ENCODE measurements around the gene RPL39.
"Not testable (repeated sequence)": the region's sequence is repeated elsewhere in the genome, so short reads cannot be mapped to it uniquely, and the experiment has no call there.

Gene RPL39

DNA sequence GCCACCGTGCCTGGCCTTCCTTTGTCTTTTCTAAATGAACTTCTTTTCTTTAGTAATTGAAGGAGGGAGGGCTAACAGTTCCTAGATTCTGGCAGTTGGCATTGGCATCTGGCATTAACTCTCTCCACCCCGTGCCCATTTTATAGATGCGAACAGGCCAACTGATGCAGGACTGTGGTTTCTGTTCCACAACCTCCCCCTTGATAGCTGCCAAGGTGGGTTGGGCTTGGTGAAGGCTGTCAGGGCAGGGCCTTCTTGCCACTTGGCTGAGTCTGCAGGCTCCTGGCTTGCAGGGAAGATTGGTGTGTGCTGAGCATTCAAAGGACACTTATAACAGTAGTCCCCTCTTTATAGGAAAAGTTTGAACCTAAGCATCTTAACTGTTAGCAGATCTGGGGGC lies 28.7 kb downstream of the RPL39 start:
- DNase-seq, result no peak

DNA sequence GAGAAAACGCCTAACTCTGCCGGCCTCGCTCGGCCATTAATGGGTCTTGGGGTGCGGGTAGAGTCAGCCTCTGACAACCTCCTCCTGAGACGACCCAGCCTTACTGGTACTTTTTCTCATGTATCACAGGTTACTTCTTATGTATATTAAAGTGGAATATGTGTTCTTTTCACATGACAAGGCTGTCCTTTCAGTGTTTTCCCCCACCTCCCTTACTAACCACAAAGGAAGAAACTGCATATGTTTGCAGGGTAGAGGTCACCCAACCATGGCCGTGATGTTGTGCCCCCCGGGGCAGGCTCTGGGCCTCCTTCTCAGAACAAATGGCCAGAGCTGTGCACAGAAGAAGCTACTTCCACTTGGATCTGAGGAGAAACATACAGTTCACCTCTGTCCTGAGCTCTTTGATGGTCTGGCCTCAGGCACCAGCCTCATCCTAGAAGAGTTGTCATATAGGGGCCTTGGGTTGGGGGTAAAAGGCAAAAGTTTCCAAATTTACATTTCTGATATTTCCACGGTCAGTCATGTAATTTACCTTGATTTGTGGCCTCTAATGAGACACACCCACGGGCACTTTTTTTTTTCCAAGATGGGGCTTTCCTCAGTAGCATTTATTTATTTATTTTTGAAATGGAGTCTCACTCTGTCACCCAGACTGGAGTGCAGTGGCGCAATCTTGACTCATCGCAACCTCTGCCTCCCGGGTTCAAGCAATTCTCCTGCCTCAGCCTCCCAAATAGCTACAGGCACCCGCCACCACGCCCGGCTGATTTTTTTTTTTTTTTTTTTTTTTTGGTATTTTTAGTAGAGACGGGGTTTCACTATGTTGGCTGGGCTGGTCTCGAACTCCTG lies 31.2 kb downstream of the RPL39 start:
- no peak for DNase-seq

DNA sequence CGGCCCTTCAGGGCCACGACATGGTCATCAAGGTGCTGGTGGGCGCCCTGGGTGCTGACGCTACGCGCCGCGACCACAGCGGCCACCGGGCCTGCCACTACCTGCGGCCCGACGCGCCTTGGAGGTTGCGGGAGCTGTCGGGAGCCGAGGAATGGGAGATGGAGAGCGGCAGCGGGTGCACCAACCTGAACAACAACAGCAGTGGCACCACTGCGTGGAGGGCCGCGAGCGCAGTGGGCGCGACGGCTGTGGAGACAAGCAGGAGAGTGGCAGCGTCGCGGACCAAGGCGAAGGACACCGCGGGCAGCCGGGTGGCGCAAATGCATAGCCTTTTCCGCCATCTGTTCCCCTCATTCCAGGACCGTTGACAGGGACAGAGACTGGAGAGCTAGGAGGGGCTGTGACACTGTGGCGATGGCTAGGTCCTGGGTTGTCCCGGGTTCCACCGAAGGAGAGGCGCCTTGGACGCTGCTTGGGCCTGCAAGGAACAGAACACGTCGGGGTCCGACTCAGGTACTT lies 32.1 kb downstream of the RPL39 start:
- no peak for DNase-seq

DNA sequence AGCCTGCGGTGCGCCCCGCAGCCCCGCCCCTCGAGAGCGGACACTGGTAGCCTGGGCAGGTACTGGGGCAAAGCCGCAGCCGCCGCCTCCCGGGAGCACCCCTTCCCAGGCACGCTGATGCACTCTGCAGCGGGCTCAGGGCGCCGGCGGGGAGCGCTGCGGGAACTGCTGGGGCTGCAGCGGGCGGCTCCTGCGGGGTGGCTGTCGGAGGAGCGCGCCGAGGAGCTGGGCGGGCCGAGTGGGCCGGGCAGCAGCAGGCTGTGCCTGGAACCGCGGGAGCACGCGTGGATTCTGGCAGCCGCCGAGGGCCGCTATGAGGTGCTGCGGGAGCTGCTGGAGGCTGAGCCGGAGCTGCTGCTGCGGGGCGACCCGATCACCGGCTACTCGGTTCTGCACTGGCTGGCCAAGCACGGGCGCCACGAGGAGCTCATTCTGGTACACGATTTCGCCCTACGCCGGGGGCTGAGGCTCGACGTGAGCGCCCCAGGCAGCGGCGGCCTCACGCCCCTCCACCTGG lies 32.6 kb downstream of the RPL39 start:
- peak; percentile 8 to 18 for DNase-seq

DNA sequence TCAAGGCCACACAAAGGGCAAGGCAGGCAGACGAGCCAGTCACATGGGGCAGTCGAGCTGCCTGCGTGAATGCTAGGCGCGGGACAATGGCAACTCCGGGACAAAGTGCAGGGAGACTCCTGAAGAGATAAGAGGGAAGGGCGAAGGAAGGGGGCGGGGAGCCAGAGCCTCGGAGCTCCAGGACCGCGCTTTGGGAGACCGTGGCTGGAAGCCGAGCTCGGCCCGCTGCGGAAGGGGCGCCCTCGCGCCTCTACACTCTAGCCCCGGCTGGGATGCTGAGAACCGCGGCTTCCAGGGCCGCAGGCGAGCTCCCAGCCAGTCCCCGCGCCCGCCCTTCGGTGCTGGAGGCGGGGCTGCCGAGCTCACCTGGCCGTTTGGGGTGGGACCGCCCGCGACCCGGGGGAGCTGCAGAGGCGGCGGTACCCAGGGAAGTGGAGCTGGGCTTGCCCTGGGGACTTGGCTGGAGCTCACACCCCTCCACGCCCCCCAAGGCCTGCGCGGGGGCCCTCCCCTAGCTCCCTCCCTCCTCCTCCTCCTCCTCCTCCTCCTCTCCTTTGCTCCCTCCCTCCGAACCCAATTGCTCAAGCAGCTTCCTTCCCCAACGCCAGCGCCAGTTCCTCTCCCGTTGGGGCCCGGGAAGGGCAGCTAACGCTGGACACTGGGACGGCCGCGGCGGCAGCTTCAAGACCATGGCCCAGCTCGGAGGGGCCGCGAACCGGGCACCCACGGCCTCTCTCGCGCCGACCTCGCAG lies 33.3 kb downstream of the RPL39 start, which contains the start of gene SOWAHD:
SOWAHD (plus strand) TSS at position 610 of the 752 bp plus-strand sequence; CDS start at position 690, 80 bp downstream.
- peak; percentile 12 to 20 for DNase-seq

DNA sequence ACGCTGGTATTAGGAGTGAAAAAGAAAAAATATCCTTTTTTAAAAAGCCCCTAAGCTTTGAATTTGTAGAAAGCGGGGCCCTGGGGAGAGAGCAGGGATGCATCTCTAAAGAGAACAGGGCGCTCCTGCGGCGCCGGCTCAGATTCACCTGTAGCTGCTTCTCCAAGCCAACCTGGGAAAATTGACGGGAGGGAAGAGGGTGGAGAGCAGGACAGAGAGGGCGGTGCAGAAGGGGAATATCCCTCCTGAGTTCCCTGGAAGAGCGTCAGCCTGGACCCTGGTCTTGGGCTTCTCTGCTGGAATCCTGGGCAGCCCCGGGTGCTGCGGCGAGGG lies 33.8 kb downstream of the RPL39 start:
- DNase-seq, result no peak

DNA sequence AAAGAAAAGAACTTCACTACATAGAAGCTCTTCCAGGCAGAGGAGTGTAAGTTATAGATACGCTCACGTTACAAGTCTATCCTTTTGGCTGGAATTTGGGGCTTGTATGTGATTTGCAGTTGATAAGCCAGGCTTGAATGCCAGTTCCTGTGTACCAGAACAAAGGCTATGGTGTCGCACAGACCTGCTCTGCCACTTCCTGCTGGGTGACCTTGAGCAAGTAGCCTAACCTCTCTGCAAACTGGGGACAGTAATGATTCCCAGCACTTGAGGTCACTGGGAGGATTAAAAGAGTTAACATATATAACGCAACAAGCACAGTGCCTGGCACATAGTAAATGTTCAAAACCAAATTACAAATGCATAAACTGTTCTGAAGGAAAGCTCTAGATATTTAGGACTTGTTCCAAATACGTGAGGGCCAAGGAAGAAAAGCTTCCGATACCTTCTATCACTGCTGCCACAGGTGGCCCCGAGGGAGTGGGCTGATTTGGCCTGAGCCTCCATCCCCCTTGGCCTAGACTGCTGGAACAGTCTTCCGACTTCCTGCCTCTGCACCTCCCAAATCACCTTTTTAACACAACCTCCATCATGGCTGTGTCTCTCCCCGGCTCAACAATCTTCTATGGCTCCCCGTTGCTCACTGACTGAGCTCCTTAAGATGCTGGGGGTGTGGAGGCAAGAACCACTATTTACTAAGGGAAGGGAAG lies 34.3 kb downstream of the RPL39 start:
- DNase-seq, result no peak

DNA sequence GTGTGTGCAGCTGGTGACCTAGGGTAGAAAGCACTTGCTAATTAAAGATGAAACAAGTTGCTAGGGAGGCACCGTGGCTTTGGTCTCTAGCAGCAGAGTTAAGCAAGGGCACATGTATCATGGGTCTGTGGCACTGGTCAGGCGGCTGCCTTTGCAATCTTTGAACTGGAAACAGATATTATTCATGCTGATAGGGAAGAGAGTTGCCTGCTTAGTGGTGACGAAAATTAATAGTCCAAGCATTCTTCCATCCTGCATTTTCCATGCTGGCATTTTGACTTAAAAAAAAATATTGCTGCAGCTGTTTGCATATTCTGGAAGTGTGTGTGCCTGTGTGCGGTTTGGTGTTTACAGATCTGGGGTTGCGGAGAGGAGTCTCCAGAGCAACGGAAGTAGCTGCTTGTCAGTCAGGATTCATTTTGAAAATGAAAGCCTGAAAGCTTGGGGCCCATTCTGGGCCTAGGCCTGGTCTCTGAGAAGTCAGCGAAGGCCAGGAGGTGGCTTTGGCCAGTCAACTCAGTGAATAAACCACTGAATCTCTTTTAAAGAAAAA lies 35.4 kb downstream of the RPL39 start:
- peak; percentile 20 to 39 for DNase-seq

DNA sequence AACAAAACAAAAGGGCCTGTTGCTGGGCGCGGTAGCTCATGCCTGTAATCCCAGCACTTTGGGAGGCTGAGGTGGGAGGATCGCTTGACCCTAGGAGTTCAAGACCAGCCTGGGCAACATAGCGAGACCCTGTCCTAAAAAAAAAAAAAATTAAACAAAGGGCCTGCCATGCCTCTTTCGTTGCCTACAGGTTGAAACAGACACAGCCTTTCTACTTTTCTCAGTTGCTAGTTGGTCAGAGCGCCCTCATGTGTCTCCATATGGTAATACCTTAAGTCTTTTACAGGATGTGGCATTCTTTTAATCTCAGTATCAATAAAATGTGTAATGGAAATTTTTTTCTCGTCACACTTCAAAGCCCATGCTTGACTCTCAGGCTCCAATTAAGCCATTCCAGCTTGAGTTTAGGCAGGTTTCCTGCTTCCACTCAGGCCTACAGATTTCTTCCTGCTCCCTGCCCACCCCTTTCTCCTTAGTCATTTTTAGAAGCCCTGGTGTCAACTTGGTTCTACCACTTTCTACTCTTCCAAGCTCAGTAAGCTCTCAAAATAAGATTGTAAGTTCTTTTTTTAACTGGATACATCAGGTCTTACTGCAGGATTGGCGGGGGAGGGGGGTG lies 37.7 kb downstream of the RPL39 start:
- peak; percentile 47 to 62 for DNase-seq

DNA sequence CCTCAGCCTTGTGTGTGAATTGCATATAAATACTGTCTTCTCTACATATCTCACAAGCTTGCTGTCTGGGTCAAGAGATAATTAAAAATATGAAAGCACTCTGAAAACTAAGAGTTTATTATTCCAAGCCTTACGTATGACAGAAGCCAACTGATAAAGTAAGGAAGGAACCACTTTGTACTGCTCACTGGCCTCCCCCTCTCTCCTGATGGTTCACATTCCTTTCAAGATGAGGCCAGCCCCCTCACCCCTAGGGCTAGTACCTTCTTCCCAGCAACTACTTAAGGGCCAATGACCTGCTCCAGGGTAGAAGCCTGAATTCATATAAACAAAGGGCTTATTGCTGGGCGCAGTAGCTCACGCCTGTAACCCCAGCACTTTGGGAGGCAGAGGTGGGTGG lies 38.4 kb downstream of the RPL39 start:
- no peak for DNase-seq

DNA sequence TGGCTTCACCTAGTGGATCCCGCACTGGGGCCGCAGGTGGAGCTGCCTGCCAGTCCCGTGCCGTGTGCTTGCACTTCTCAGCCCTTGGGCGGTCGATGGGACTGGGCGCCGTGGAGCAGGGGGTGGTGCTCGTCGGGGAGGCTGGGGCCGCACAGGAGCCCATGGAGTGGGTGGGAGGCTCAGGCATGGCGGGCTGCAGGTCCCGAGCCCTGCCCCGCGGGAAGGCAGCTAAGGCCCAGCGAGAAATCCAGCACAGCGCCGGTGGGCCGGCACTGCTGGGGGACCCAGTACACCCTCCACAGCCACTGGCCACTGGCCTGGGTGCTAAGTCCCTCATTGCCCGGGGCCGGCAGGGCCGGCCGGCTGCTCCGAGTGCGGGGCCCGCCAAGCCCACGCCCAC lies 40.7 kb downstream of the RPL39 start:
- DNase-seq, result not testable (repeated sequence)

DNA sequence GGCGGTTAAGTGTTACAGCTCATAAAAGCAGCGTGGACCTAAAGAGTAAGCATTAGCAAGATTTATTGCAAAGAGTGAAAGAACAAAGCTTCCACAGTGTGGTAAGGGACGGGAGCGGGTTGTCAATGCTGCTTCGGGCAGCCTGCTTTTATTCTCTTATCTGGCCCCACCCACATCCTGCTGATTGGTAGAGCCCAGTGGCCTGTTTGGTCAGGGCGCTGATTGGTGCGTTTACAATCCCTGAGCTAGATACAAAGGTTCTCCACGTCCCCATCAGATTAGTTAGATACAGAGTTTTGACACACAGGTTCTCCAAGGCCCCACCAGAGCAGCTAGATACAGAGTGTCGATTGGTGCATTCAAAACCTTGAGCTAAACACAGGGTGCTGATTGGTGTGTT lies 41.3 kb downstream of the RPL39 start:
- not testable (repeated sequence) for DNase-seq

DNA sequence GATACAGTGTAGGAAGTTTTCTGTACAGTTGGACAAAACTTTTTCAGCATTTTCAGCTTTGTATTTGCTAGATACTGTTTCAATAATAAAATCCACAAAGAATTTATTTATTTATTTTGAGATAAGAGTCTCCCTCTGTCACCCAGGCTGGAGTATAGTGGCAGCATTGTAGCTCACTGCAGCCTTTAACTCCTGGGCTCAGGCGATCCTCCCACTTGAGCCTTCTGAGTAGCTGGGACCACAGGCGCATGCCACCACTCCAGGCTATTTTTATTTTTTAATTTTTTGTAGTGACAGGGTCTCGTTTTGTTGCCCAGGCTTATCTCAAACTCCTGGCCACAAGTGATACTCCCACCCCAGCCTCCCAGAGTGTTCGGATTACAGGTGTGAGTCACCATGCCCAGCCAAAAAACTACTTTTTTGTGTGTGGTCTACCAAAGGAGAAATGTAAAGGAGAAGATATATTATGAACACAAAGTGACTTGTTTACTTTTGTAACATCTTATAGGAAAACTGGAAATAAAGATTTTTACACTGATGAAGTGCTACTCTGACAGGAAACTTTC lies 46.1 kb downstream of the RPL39 start:
- DNase-seq, result no peak

DNA sequence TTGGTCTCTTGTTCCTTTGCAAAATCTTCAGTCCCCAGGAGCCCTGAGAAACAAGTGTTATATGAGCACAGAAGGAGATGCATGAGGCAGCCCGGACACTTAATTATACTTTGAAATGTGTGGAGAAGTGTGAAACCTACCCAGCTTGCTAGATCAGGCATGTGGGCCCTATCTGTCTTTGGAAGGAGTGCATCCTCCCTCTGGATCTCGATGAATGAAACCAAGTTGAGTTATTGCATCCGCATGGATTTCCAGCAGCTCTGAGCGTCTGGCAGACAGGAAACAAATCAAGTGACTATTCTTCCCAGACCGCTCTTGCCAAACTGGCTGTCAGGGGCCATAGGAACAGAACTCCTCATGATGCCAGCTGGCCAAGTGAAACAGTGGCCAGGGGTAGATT lies 52.7 kb downstream of the RPL39 start:
- DNase-seq, result no peak
